ENCODE data around the gene LDLRAD4. TPM values are rescaled to one million over a fixed set of nuclear protein-coding genes. Genes with fewer than 3 reads are reported as not detected.
A peak's percentile ranks its signal among the peaks of the same experiment; 100 is the strongest.

LDLRAD4 gene
- total and polyA plus RNA-seq, 2 donors, result 46.9 to 80.0 TPM

DNA sequence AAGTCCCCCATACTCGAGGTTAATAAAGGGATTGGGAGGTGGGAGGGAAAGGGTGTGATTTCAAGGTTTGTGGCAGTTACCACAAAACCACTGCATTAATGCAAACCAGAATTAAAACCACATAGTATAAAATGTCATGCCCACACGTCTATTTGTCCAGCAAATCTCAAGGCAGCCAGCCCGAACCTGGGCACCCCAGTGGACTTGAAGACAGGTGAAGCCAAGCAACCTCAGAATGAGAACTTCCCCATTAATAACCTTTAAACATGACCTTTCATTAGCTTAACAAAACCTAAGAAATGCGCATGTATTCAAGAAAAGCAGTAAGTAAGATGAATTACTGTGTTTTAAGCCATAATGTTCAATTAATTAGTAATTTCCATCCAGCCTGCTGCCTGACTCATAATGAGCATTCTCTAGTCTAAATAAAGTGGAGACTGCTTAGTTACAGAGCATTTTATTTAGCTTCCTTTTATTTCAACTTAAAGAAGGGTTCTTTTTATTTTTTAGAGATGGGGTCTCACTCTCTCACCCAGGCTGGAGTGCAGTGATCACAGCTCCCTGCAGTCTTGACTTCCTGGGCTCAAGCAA, 278.2 kb downstream of the LDLRAD4 start:
- 73% methylated on average over 4 of the region's 4 CpGs for WGBS
- Histone ChIP-seq H3K36me3 (ENCODE audit: control insufficient read depth in 2 of 2, insufficient read depth in 2 of 2, low read length in 1 of 2) (peaks cover 57 to 72% of the 10 kb centered on the region in 2 donors), H3K27ac (ENCODE audit: low read depth in 1 of 2, low read length in 1 of 2) (no peak overlapping the region), H3K27me3 (ENCODE audit: control insufficient read depth in 2 of 2, insufficient read depth in 1 of 2, low read length in 1 of 2) (no peaks in the 10 kb centered on the region), H3K4me3 (ENCODE audit: low read length in 2 of 2) (no peak overlapping the region), H3K9me3 (ENCODE audit: control insufficient read depth in 2 of 2, insufficient read depth in 1 of 2, low read length in 1 of 2) (peaks cover 0 to 14% of the 10 kb centered on the region in 2 donors), H3K4me1 (ENCODE audit: control insufficient read depth in 2 of 2, insufficient read depth in 2 of 2, low read length in 2 of 2) (peaks cover 23 to 25% of the 10 kb centered on the region in 2 donors)
- no peak for DNase-seq (ENCODE audit: low read depth in 6 of 9, low spot score in 9 of 9)

DNA sequence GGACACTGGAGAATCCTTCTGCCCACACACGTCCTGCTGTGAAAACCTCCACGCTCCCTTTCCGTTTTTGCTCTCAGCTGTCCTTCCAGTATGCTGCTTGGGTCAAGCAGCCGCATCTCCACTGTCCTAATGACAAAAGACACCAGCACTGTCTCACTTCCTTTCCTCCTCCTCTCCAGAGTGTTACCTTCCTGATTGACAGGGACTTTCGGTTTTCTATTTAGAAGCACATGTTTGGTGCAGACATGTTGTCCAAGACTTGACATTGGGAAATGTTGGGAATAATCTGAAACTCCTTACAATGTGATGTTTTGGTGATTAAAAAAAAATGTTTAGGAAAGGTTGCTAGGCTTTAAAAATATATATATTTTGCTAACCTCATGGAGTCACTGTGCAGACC, 281.2 kb downstream of the LDLRAD4 start:
- peak in 1 of 9 donors; percentile 17 for DNase-seq (ENCODE audit: low read depth in 6 of 9, low spot score in 9 of 9)
- peak overlapping the region; percentile 61 to 81 for H3K27ac ChIP-seq (ENCODE audit: low read depth in 1 of 2, low read length in 1 of 2)

DNA sequence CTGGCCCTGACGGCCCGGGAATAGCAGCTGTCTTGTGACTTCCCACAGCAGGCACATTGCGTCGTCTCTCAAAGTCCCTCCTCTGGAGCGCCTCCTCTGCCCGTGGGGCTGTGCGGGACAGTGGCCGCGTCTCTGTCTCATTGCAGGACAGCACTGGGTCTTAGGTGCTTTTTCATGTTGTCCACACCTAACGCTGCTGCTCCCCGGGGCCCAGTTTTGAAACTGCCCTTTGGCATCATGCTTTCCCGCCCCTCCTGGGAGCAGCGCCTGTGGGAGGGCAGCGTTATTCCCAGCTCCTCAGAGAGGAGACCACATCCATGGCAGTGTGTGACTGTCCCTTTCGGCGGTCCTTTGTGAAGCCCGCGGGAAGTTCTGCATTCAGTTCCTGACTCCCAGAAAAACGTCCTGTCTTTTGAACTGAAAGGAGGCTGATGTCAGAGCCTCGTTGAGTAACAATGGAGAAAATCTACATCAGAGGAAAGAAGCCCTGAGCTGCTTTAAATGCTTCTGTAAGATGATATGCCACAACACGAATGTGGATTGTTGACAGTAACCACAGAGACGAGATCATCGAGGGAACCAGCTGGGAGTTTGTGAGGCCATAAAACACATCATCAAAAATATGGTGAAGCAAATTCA, 281.8 kb downstream of the LDLRAD4 start:
- Histone ChIP-seq H3K9me3 (ENCODE audit: control insufficient read depth in 2 of 2, insufficient read depth in 1 of 2, low read length in 1 of 2) (peaks cover 0 to 18% of the 10 kb centered on the region in 2 donors), H3K4me1 (ENCODE audit: control insufficient read depth in 2 of 2, insufficient read depth in 2 of 2, low read length in 2 of 2) (peaks cover 35 to 40% of the 10 kb centered on the region in 2 donors), H3K27ac (ENCODE audit: low read depth in 1 of 2, low read length in 1 of 2) (peak overlapping the region; percentile 67 to 81), H3K36me3 (ENCODE audit: control insufficient read depth in 2 of 2, insufficient read depth in 2 of 2, low read length in 1 of 2) (peaks cover 42 to 65% of the 10 kb centered on the region in 2 donors), H3K27me3 (ENCODE audit: control insufficient read depth in 2 of 2, insufficient read depth in 1 of 2, low read length in 1 of 2) (no peaks in the 10 kb centered on the region), H3K4me3 (ENCODE audit: low read length in 2 of 2) (no peak overlapping the region)
- 70% methylated on average over 23 of the region's 23 CpGs for WGBS
- DNase-seq (ENCODE audit: low read depth in 6 of 9, low spot score in 9 of 9), result peak in 6 of 9 donors; percentile 55 to 85 (median 65)

More for the DNA sequence above, 281.2 kb downstream of the LDLRAD4 start:
- peaks cover 0 to 18% of the 10 kb centered on the region in 2 donors for H3K9me3 ChIP-seq (ENCODE audit: control insufficient read depth in 2 of 2, insufficient read depth in 1 of 2, low read length in 1 of 2)
- 96% methylated on average over 5 of the region's 5 CpGs for WGBS
- H3K27me3 ChIP-seq (ENCODE audit: control insufficient read depth in 2 of 2, insufficient read depth in 1 of 2, low read length in 1 of 2), result no peaks in the 10 kb centered on the region
- H3K4me1 ChIP-seq (ENCODE audit: control insufficient read depth in 2 of 2, insufficient read depth in 2 of 2, low read length in 2 of 2), result peaks cover 32 to 38% of the 10 kb centered on the region in 2 donors
- peaks cover 42 to 67% of the 10 kb centered on the region in 2 donors for H3K36me3 ChIP-seq (ENCODE audit: control insufficient read depth in 2 of 2, insufficient read depth in 2 of 2, low read length in 1 of 2)
- no peak overlapping the region for H3K4me3 ChIP-seq (ENCODE audit: low read length in 2 of 2)

DNA sequence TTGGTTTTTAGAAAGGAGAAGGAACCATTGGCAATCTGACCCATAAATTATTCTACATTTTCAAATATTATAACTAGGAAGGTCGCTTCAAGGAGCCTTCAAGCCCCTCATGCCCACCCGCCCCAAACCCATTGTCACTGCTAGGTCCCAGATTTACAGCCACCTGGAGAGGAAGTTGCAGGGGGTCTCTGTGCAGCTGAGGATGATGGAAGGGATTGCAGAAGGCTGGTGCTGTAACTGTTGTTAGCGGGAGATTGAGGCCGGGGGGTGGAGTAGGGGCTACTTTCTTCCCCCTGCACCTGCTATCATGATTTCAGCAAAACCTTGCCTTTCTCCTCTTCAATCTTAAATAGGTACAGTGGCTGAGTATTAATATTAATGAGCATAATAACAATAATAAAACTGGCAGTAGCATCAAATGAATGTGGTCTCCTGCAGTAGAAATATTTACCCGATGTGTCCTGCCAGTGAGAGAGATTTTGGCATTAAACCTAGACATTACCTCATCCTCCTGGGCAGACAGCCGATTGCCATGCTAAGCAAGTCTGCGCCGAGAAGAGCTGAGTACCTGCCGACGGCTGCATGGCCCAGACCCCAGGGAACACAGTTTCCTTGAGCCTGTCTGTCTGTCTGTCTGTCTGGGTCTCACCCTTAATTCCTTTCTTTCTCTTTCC, 282.4 kb downstream of the LDLRAD4 start:
- Histone ChIP-seq H3K4me3 (ENCODE audit: low read length in 2 of 2) (no peak overlapping the region), H3K27ac (ENCODE audit: low read depth in 1 of 2, low read length in 1 of 2) (peak overlapping the region; percentile 26 to 81), H3K27me3 (ENCODE audit: control insufficient read depth in 2 of 2, insufficient read depth in 1 of 2, low read length in 1 of 2) (no peaks in the 10 kb centered on the region), H3K36me3 (ENCODE audit: control insufficient read depth in 2 of 2, insufficient read depth in 2 of 2, low read length in 1 of 2) (peaks cover 38 to 59% of the 10 kb centered on the region in 2 donors), H3K9me3 (ENCODE audit: control insufficient read depth in 2 of 2, insufficient read depth in 1 of 2, low read length in 1 of 2) (peaks cover 0 to 18% of the 10 kb centered on the region in 2 donors), H3K4me1 (ENCODE audit: control insufficient read depth in 2 of 2, insufficient read depth in 2 of 2, low read length in 2 of 2) (peaks cover 42 to 47% of the 10 kb centered on the region in 2 donors)
- 55% methylated on average over 10 of the region's 10 CpGs for WGBS
- DNase-seq (ENCODE audit: low read depth in 6 of 9, low spot score in 9 of 9), result peak in 4 of 9 donors; percentile 53 to 76 (median 58)

DNA sequence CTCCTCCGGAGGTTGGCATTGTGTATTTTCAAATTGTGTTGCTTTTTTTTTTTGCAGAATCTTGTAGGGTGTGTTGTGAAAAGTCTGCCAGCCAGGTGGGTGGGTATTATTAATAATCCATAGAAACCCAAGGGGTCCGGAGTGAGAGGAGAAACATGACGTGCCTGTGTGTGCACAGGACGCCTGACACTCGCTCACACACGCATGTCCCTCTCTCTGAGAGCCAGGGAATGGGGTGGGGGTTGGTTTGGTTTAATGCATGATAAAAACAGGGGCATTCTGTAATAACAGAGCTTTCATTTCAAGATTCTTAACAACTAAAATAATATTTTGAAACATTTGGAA, 283.0 kb downstream of the LDLRAD4 start:
- Histone ChIP-seq H3K27me3 (ENCODE audit: control insufficient read depth in 2 of 2, insufficient read depth in 1 of 2, low read length in 1 of 2) (no peaks in the 10 kb centered on the region), H3K4me3 (ENCODE audit: low read length in 2 of 2) (no peak overlapping the region), H3K4me1 (ENCODE audit: control insufficient read depth in 2 of 2, insufficient read depth in 2 of 2, low read length in 2 of 2) (peaks cover 46 to 52% of the 10 kb centered on the region in 2 donors), H3K9me3 (ENCODE audit: control insufficient read depth in 2 of 2, insufficient read depth in 1 of 2, low read length in 1 of 2) (peaks cover 0 to 18% of the 10 kb centered on the region in 2 donors), H3K27ac (ENCODE audit: low read depth in 1 of 2, low read length in 1 of 2) (peak overlapping the region in 1 of 2 donors; percentile 81), H3K36me3 (ENCODE audit: control insufficient read depth in 2 of 2, insufficient read depth in 2 of 2, low read length in 1 of 2) (peaks cover 34 to 56% of the 10 kb centered on the region in 2 donors)
- 94% methylated on average over 6 of the region's 6 CpGs for WGBS
- no peak for DNase-seq (ENCODE audit: low read depth in 6 of 9, low spot score in 9 of 9)

DNA sequence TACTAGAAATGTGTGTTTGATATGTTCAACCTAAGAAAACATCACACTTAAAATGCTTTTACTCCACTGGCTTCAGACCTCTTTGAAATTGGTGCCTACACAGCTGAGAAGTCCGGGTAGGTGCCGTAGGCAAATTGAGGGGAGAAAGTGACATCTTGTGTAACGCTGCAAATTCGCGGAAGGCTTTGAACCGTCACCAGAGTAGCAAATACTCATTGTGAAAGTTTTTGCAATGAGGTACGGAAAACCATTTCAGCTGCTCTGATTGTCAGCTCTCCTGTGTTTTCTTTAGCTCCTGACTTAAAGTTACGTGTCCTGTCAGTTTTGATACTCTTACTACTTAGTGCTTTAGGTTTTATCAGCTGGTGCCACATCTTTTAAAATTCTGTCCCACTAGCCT, 283.3 kb downstream of the LDLRAD4 start:
- Histone ChIP-seq H3K27ac (ENCODE audit: low read depth in 1 of 2, low read length in 1 of 2) (no peak overlapping the region), H3K9me3 (ENCODE audit: control insufficient read depth in 2 of 2, insufficient read depth in 1 of 2, low read length in 1 of 2) (peaks cover 0 to 18% of the 10 kb centered on the region in 2 donors), H3K36me3 (ENCODE audit: control insufficient read depth in 2 of 2, insufficient read depth in 2 of 2, low read length in 1 of 2) (peaks cover 34 to 56% of the 10 kb centered on the region in 2 donors), H3K27me3 (ENCODE audit: control insufficient read depth in 2 of 2, insufficient read depth in 1 of 2, low read length in 1 of 2) (no peaks in the 10 kb centered on the region), H3K4me3 (ENCODE audit: low read length in 2 of 2) (no peak overlapping the region), H3K4me1 (ENCODE audit: control insufficient read depth in 2 of 2, insufficient read depth in 2 of 2, low read length in 2 of 2) (peaks cover 50 to 56% of the 10 kb centered on the region in 2 donors)
- WGBS, result 90% methylated on average over 8 of the region's 8 CpGs
- DNase-seq (ENCODE audit: low read depth in 6 of 9, low spot score in 9 of 9), result peak in 1 of 9 donors; percentile 37

DNA sequence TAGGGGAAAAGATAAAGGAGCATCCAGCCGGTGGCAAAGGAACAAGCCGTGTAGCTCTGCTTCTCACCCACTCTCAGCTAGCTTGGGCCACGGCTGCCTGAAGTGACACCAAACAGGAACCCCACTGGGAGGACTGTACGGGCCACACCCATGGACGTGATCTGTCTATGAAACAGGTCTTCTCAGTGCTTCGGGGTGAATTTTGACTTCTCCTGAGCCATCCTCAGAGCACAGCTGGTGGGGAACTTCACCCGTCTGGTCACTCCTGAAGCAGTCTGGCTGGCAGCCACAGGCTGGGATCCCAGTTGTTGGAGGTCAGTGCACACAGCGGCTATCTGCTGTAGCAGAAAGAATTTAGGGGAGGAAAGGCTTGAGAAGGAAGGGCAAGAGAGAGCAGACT, 284.0 kb downstream of the LDLRAD4 start:
- Histone ChIP-seq H3K9me3 (ENCODE audit: control insufficient read depth in 2 of 2, insufficient read depth in 1 of 2, low read length in 1 of 2) (peaks cover 0 to 18% of the 10 kb centered on the region in 2 donors), H3K4me1 (ENCODE audit: control insufficient read depth in 2 of 2, insufficient read depth in 2 of 2, low read length in 2 of 2) (peaks cover 50 to 62% of the 10 kb centered on the region in 2 donors), H3K36me3 (ENCODE audit: control insufficient read depth in 2 of 2, insufficient read depth in 2 of 2, low read length in 1 of 2) (peaks cover 34 to 52% of the 10 kb centered on the region in 2 donors), H3K27ac (ENCODE audit: low read depth in 1 of 2, low read length in 1 of 2) (peak overlapping the region in 1 of 2 donors; percentile 20), H3K4me3 (ENCODE audit: low read length in 2 of 2) (no peak overlapping the region), H3K27me3 (ENCODE audit: control insufficient read depth in 2 of 2, insufficient read depth in 1 of 2, low read length in 1 of 2) (no peaks in the 10 kb centered on the region)
- WGBS, result 93% methylated on average over 8 of the region's 8 CpGs
- DNase-seq (ENCODE audit: low read depth in 6 of 9, low spot score in 9 of 9), result no peak

DNA sequence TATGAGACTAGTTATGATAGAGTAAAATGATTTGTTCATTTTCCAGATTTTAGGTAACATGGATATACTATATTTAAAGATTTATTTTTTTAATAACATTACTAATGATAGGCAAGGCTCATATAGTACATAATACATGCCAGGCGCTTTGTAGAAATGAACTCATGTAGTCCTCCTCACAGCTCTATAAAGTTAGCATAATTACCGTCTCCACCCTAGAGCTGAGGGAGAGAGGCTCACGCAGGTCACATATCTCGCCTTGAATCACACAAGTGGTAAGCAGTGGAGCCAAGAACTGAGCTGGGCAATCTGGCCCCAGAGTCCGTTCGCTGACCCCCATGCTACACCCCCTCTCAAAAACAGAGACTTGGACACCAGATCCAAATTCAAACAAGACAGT, 285.3 kb downstream of the LDLRAD4 start:
- 67% methylated on average over 6 of the region's 6 CpGs for WGBS
- Histone ChIP-seq H3K27me3 (ENCODE audit: control insufficient read depth in 2 of 2, insufficient read depth in 1 of 2, low read length in 1 of 2) (no peaks in the 10 kb centered on the region), H3K4me3 (ENCODE audit: low read length in 2 of 2) (no peak overlapping the region), H3K36me3 (ENCODE audit: control insufficient read depth in 2 of 2, insufficient read depth in 2 of 2, low read length in 1 of 2) (peaks cover 22 to 45% of the 10 kb centered on the region in 2 donors), H3K4me1 (ENCODE audit: control insufficient read depth in 2 of 2, insufficient read depth in 2 of 2, low read length in 2 of 2) (peaks cover 50 to 66% of the 10 kb centered on the region in 2 donors), H3K9me3 (ENCODE audit: control insufficient read depth in 2 of 2, insufficient read depth in 1 of 2, low read length in 1 of 2) (peaks cover 0 to 8% of the 10 kb centered on the region in 2 donors), H3K27ac (ENCODE audit: low read depth in 1 of 2, low read length in 1 of 2) (no peak overlapping the region)
- no peak for DNase-seq (ENCODE audit: low read depth in 6 of 9, low spot score in 9 of 9)
